OCI-LY7 (cell line): Measurements from ENCODE around the gene RAB3B.

ENCODE experiments used
- CTCF ChIP-seq: fragments of 200-600 bp; sonication (generic); conservative IDR thresholded peaks from 2 replicates; pipeline ENCODE4 v1.5.1; 2014; ENCODE audit warnings: mild to moderate bottlenecking, antibody characterized with exemption, low read length, moderate library complexity, mixed read lengths
- EZH2phosphoT487 ChIP-seq: fragments of 200-600 bp; sonication (generic); IDR thresholded peaks from 2 replicates; pipeline ENCODE4 v1.6.1; 2018; ENCODE audit warnings: low read depth, borderline replicate concordance, mild to moderate bottlenecking, mixed run types, antibody characterized with exemption, low read length, moderate library complexity, mixed read lengths

- TF ChIP-seq CTCF (no peak), EZH2phosphoT487 (no peak)
Measured at GRCh38 chr1:51915951-51916350, 74.5 kb downstream of the RAB3B start.
